CD1c-positive myeloid dendritic cell (primary cell): ENCODE results near the gene RAB17.
A peak's percentile ranks its signal among the peaks of the same experiment; 100 is the strongest.
"Not testable (repeated sequence)": the region's sequence is repeated elsewhere in the genome, so short reads cannot be mapped to it uniquely, and the experiment has no call there.

ENCODE experiments used
- DNase-seq: peaks from one replicate; pipeline ENCODE4 v3.0.0-alpha.2; 2016; ENCODE audit errors: extremely low spot score

Gene RAB17

GRCh38 chr2:237599465-237600110, 9.1 kb upstream of the RAB17 start:
- DNase-seq, result no peak

- no peak for DNase-seq
Measured at GRCh38 chr2:237598468-237599208, 8.1 kb upstream of the RAB17 start.

GRCh38 chr2:237597196-237598145, 6.9 kb upstream of the RAB17 start:
- DNase-seq, result no peak

GRCh38 chr2:237596520-237597195, 6.1 kb upstream of the RAB17 start:
- DNase-seq, result peak; percentile 12

- DNase-seq, result not testable (repeated sequence)
Measured at GRCh38 chr2:237595829-237596519, 5.4 kb upstream of the RAB17 start.

- DNase-seq, result no peak
Measured at GRCh38 chr2:237594514-237594871, 4.0 kb upstream of the RAB17 start.

GRCh38 chr2:237593596-237594320, 3.2 kb upstream of the RAB17 start:
- DNase-seq, result no peak

GRCh38 chr2:237593036-237593435, 2.5 kb upstream of the RAB17 start:
- no peak for DNase-seq

- no peak for DNase-seq
Measured at GRCh38 chr2:237592425-237592980, 2.0 kb upstream of the RAB17 start.

GRCh38 chr2:237591141-237591881, 777 bp upstream of the RAB17 start:
- peak; percentile 92 for DNase-seq

GRCh38 chr2:237588044-237588696, 2.4 kb downstream of the RAB17 start:
- DNase-seq, result no peak

- DNase-seq, result no peak
Measured at GRCh38 chr2:237585590-237586221, 4.8 kb downstream of the RAB17 start.

- DNase-seq, result no peak
Measured at GRCh38 chr2:237583385-237584295, 6.9 kb downstream of the RAB17 start.

- DNase-seq, result peak; percentile 49
Measured at GRCh38 chr2:237581751-237582746, 8.5 kb downstream of the RAB17 start.

GRCh38 chr2:237581326-237581725, 9.2 kb downstream of the RAB17 start:
- DNase-seq, result no peak
